DND-41 (cell line): ENCODE data around the gene SLC51A.

Source experiments
- CTCF ChIP-seq: IDR thresholded peaks from 2 replicates; pipeline ENCODE4 v1.5.1; 2012; ENCODE audit warnings: borderline replicate concordance, low read length, moderate library complexity, mild to moderate bottlenecking; ENCODE audit not compliant: poor library complexity, severe bottlenecking; ENCODE audit errors: extremely low read depth
- EZH2 ChIP-seq: IDR thresholded peaks from 3 replicates; pipeline ENCODE4 v1.6.1; 2012; ENCODE audit warnings: borderline replicate concordance, low read depth, mild to moderate bottlenecking, moderate library complexity, low read length, inconsistent platforms; ENCODE audit not compliant: severe bottlenecking

GRCh38 chr3:196203846-196204245 lies 12.5 kb upstream of the SLC51A start:
- TF ChIP-seq CTCF = no peak
- TF ChIP-seq EZH2 = no peak
